Osteocyte (in vitro differentiated cells): ENCODE results near the gene SUSD1. TPM values are rescaled to one million over a fixed set of nuclear protein-coding genes. Genes with fewer than 3 reads are reported as not detected.

Experiments used
- DNase-seq: peaks from one replicate; pipeline ENCODE4 v3.0.0; 2021; ENCODE audit warnings: mixed read lengths; ENCODE audit not compliant: unreplicated experiment; ENCODE audit errors: extremely low spot score
- H3K27ac Mint-ChIP-seq: one replicate; pipeline ENCODE4 v1.8.0; 2021; ENCODE audit warnings: mild to moderate bottlenecking, mixed read lengths; ENCODE audit not compliant: unreplicated experiment
- H3K27me3 Mint-ChIP-seq: one replicate; pipeline ENCODE4 v1.8.0; 2021; ENCODE audit warnings: mixed read lengths; ENCODE audit not compliant: unreplicated experiment
- H3K36me3 Mint-ChIP-seq: one replicate; pipeline ENCODE4 v1.8.0; 2021; ENCODE audit warnings: mixed read lengths; ENCODE audit not compliant: unreplicated experiment
- H3K4me1 Mint-ChIP-seq: one replicate; pipeline ENCODE4 v1.8.0; 2021; ENCODE audit warnings: mixed read lengths; ENCODE audit not compliant: unreplicated experiment
- H3K4me3 Mint-ChIP-seq: one replicate; pipeline ENCODE4 v1.8.0; 2021; ENCODE audit warnings: mild to moderate bottlenecking, moderate library complexity, mixed read lengths; ENCODE audit not compliant: unreplicated experiment
- H3K9me3 Mint-ChIP-seq: one replicate; pipeline ENCODE4 v1.8.0; 2021; ENCODE audit warnings: mixed read lengths; ENCODE audit not compliant: unreplicated experiment
- total RNA-seq: library from RNA; stranded (reverse); gene quantifications from 2 replicates; pipeline ENCODE4 v1.2.1, GENCODE V29; 2021
- TF ChIP-seq, protein P1 (sequence below): fragments of 200-600 bp; sonication (generic); IDR thresholded peaks from 2 replicates; pipeline ENCODE4 v1.5.0; 2021; ENCODE audit warnings: antibody characterized with exemption, mild to moderate bottlenecking, moderate library complexity

Gene SUSD1
- total RNA-seq, 1 donor from 2014 or later, result 13.4 TPM

GRCh38 chr9:112173489-112174221 is 1.4 kb downstream of the SUSD1 start:
- Mint-ChIP-seq H3K27ac (peak overlapping the region; percentile 80), H3K36me3 (no peaks in the 10 kb centered on the region), H3K9me3 (no peaks in the 10 kb centered on the region), H3K4me1 (peaks cover 26% of the 10 kb centered on the region), H3K27me3 (no peaks in the 10 kb centered on the region), H3K4me3 (peak overlapping the region; percentile 76)
- TF ChIP-seq, protein P1, sequence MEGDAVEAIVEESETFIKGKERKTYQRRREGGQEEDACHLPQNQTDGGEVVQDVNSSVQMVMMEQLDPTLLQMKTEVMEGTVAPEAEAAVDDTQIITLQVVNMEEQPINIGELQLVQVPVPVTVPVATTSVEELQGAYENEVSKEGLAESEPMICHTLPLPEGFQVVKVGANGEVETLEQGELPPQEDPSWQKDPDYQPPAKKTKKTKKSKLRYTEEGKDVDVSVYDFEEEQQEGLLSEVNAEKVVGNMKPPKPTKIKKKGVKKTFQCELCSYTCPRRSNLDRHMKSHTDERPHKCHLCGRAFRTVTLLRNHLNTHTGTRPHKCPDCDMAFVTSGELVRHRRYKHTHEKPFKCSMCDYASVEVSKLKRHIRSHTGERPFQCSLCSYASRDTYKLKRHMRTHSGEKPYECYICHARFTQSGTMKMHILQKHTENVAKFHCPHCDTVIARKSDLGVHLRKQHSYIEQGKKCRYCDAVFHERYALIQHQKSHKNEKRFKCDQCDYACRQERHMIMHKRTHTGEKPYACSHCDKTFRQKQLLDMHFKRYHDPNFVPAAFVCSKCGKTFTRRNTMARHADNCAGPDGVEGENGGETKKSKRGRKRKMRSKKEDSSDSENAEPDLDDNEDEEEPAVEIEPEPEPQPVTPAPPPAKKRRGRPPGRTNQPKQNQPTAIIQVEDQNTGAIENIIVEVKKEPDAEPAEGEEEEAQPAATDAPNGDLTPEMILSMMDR, result no peak
- DNase-seq, result no peak

DNA sequence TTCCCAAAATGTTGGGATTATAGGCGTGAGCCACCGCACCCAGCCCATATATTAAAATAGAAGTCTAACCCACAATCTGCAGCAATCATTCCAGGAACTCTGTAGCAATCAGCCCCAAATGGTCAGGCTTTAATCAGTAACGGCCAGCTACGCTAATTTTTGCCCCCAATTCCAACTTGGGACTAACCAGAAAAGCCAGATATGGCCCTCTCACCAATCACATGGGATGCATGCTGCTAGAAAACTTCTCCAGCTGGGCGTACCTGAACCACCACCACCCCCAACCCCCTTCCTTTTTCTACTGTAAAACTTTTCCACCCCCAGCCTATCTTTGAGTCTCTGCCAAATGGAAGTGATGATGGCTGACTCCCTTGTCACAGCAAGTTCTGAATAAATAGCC is 4.1 kb downstream of the SUSD1 start:
- H3K4me3 Mint-ChIP-seq, result no peak overlapping the region
- H3K36me3 Mint-ChIP-seq, result no peaks in the 10 kb centered on the region
- DNase-seq, result no peak
- no peak overlapping the region for H3K27ac Mint-ChIP-seq
- peaks cover 40% of the 10 kb centered on the region for H3K4me1 Mint-ChIP-seq
- H3K27me3 Mint-ChIP-seq, result no peaks in the 10 kb centered on the region
- H3K9me3 Mint-ChIP-seq, result no peaks in the 10 kb centered on the region
- TF ChIP-seq, protein P1, result no peak

- no peaks in the 10 kb centered on the region for H3K36me3 Mint-ChIP-seq
- TF ChIP-seq, protein P1, result no peak
- H3K9me3 Mint-ChIP-seq, result no peaks in the 10 kb centered on the region
- H3K27ac Mint-ChIP-seq, result no peak overlapping the region
- H3K27me3 Mint-ChIP-seq, result no peaks in the 10 kb centered on the region
- peaks cover 41% of the 10 kb centered on the region for H3K4me1 Mint-ChIP-seq
- no peak for DNase-seq
- no peak overlapping the region for H3K4me3 Mint-ChIP-seq
These were observed 4.9 kb downstream of the SUSD1 start for GRCh38 chr9:112170235-112170634.

- DNase-seq, result no peak
- H3K9me3 Mint-ChIP-seq, result no peaks in the 10 kb centered on the region
- peaks cover 39% of the 10 kb centered on the region for H3K4me1 Mint-ChIP-seq
- TF ChIP-seq, protein P1, result no peak
- H3K27me3 Mint-ChIP-seq, result no peaks in the 10 kb centered on the region
- H3K27ac Mint-ChIP-seq, result peak overlapping the region; percentile 68
- no peaks in the 10 kb centered on the region for H3K36me3 Mint-ChIP-seq
- H3K4me3 Mint-ChIP-seq, result no peak overlapping the region
These were observed 5.7 kb downstream of the SUSD1 start for GRCh38 chr9:112169368-112169767.

DNA sequence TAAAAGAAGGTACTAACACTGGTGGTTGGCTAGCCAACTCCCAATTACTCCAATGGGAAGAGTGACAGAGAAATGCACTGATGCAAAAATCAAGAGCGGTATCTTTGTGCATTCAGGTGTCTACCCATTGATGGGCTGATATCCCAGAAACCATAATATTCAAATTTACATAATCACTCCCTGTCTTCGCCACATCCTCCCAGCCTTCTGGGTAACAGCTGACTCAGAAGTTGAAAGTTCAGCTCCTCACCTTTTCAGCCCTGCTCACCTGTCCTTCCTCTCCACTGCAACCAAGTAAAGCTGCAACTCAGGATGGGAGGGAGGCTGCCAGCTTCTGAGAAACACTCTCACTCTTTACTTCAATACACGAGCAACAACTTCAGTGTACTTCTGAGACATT is 6.9 kb downstream of the SUSD1 start:
- no peak for DNase-seq
- H3K27me3 Mint-ChIP-seq, result no peaks in the 10 kb centered on the region
- TF ChIP-seq, protein P1, result no peak
- H3K36me3 Mint-ChIP-seq, result no peaks in the 10 kb centered on the region
- no peaks in the 10 kb centered on the region for H3K9me3 Mint-ChIP-seq
- no peak overlapping the region for H3K27ac Mint-ChIP-seq
- H3K4me1 Mint-ChIP-seq, result peaks cover 33% of the 10 kb centered on the region
- H3K4me3 Mint-ChIP-seq, result no peak overlapping the region
